GM23338 (cell line): ENCODE measurements around the gene NLE1. TPM values are rescaled to one million over a fixed set of nuclear protein-coding genes. Genes with fewer than 3 reads are reported as not detected.

Experiments used
- ETS1 ChIP-seq: IDR thresholded peaks from 2 replicates; pipeline ENCODE4 v1.6.1; 2016; ENCODE audit warnings: antibody characterized with exemption
- EZH2 ChIP-seq: fragments of 200-600 bp; sonication (generic); IDR thresholded peaks from one replicate; pipeline ENCODE4 v1.8.0; 2017; ENCODE audit warnings: antibody characterized with exemption, mild to moderate bottlenecking, low read depth; ENCODE audit not compliant: unreplicated experiment
- EZH2phosphoT487 ChIP-seq: fragments of 200-600 bp; sonication (generic); IDR thresholded peaks from one replicate; pipeline ENCODE4 v1.8.1; 2018; ENCODE audit warnings: antibody characterized with exemption; ENCODE audit not compliant: unreplicated experiment
- REST ChIP-seq: IDR thresholded peaks from one replicate; pipeline ENCODE4 v1.6.1; 2018; ENCODE audit warnings: antibody characterized with exemption; ENCODE audit not compliant: unreplicated experiment
- STAT1 ChIP-seq: IDR thresholded peaks from one replicate; pipeline ENCODE4 v1.6.1; 2016; ENCODE audit warnings: antibody characterized with exemption; ENCODE audit not compliant: unreplicated experiment
- ZNF331 ChIP-seq: fragments of 250-450 bp; sonication (Bioruptor Pico); IDR thresholded peaks from 2 replicates; pipeline ENCODE4 v1.5.0; 2020; ENCODE audit warnings: low read depth, mild to moderate bottlenecking, moderate library complexity
- ZNF462 ChIP-seq: fragments of 250-450 bp; sonication (Bioruptor Pico); IDR thresholded peaks from 2 replicates; pipeline ENCODE4 v1.5.0; 2020; ENCODE audit warnings: mild to moderate bottlenecking, moderate library complexity
- polyA plus RNA-seq: library from polyadenylated mRNA; unstranded; fragments of >200 nt; fragmentation: Nextera tagmentation; extraction: Ambion mirVana; gene quantifications from 2 replicates; pipeline ENCODE4 v1.2.1, GENCODE V29; 2016
- total RNA-seq: library from RNA; depleted of rRNA; stranded (reverse); fragments of >200 nt; shearing (Covaris generic); gene quantifications from 2 replicates; pipeline ENCODE4 v1.2.3, GENCODE V29; 2014

NLE1 gene
- total and polyA plus RNA-seq, 2 experiments from 2014 or later, result 16.6 to 66.4 TPM

GRCh38 chr17:35164716-35165115 is 22.6 kb upstream of the NLE1 start (continued):
- TF ChIP-seq ZNF462 (CRISPR knock-in tag) (no peak), ZNF331 (CRISPR knock-in tag) (no peak), REST (no peak), EZH2 (no peak), ETS1 (no peak), EZH2phosphoT487 (no peak), STAT1 (no peak)
